PC-3 (cell line): ENCODE measurements around the gene GMDS. TPM values are rescaled to one million over a fixed set of nuclear protein-coding genes. Genes with fewer than 3 reads are reported as not detected.

Experiments
- ATAC-seq: fragments of 200-7000 bp; cut with Tn5 transposase; 2 replicates; pipeline ENCODE4 v1.9.1; 2020; ENCODE audit warnings: mild to moderate bottlenecking, moderate library complexity
- BruUV-seq: library from RNA; stranded (reverse); fragments of 400-500 nt; replicated peaks from 2 replicates; lab custom pipeline; 2021; lab: Mats Ljungman, UMichigan
- CTCF ChIA-PET: fragments of 300-600 bp; sonication (Branson Sonifier 250); formaldehyde crosslinking; loops from one replicate; lab custom pipeline; 2022; ENCODE audit warnings: antibody characterized with exemption; lab: Charles Lee
- POLR2A ChIA-PET: fragments of 300-600 bp; sonication (Branson Sonifier 250); formaldehyde crosslinking; loops from one replicate; lab custom pipeline; 2022; ENCODE audit warnings: antibody characterized with exemption; ENCODE audit not compliant: unreplicated experiment; lab: Charles Lee
- DNase-seq: peaks from one replicate; pipeline ENCODE4 v3.0.0-alpha.2; 2015
- H2AFZ ChIP-seq: fragments of 300-600 bp; sonication (generic); 2 replicates; pipeline ENCODE4 v1.6.0; 2016; ENCODE audit warnings: antibody characterized with exemption, low read length
- H3F3A ChIP-seq: fragments of 300-600 bp; sonication (generic); one replicate; pipeline ENCODE4 v1.6.0; 2017; ENCODE audit warnings: antibody characterized with exemption, low read length, control low read depth, mild to moderate bottlenecking; ENCODE audit not compliant: unreplicated experiment
- H3K27ac ChIP-seq: fragments of 300-600 bp; sonication (generic); 2 replicates; pipeline ENCODE4 v1.5.1; 2016; ENCODE audit warnings: mild to moderate bottlenecking, low read length
- H3K27me3 ChIP-seq: fragments of 300-600 bp; sonication (generic); 2 replicates; pipeline ENCODE4 v1.6.1; 2016; ENCODE audit warnings: low read length, mixed read lengths
- H3K36me3 ChIP-seq: fragments of 300-600 bp; sonication (generic); 2 replicates; pipeline ENCODE4 v1.6.1; 2016; ENCODE audit warnings: low read depth, mixed run types, low read length, mixed read lengths
- H3K4me1 ChIP-seq: fragments of 300-600 bp; sonication (generic); 2 replicates; pipeline ENCODE4 v1.5.1; 2016; ENCODE audit warnings: low read length; ENCODE audit not compliant: insufficient read depth
- H3K4me2 ChIP-seq: fragments of 300-600 bp; sonication (generic); 2 replicates; pipeline ENCODE4 v1.6.0; 2016; ENCODE audit warnings: low read length
- H3K4me3 ChIP-seq: fragments of 300-600 bp; sonication (generic); 2 replicates; pipeline ENCODE4 v1.5.1; 2016; ENCODE audit warnings: mild to moderate bottlenecking, low read length, mixed read lengths
- H3K79me2 ChIP-seq: fragments of 300-600 bp; sonication (generic); 2 replicates; pipeline ENCODE4 v1.6.1; 2017; ENCODE audit warnings: low read length, mixed read lengths
- H3K9ac ChIP-seq: fragments of 300-600 bp; sonication (generic); 2 replicates; pipeline ENCODE4 v1.6.0; 2016; ENCODE audit warnings: mild to moderate bottlenecking, low read length
- H3K9me2 ChIP-seq: fragments of 300-600 bp; sonication (generic); replicated peaks from 2 replicates; pipeline ENCODE4 v1.6.1; 2016; ENCODE audit warnings: mixed run types, low read length, mixed read lengths
- H3K9me3 ChIP-seq: fragments of 300-600 bp; sonication (generic); 2 replicates; pipeline ENCODE4 v1.6.1; 2016; ENCODE audit warnings: low read length, mixed read lengths
- H4K20me1 ChIP-seq: fragments of 300-600 bp; sonication (generic); 2 replicates; pipeline ENCODE4 v1.6.1; 2016; ENCODE audit warnings: low read length, mixed read lengths
- EZH2 ChIP-seq: fragments of 300-600 bp; sonication (generic); IDR thresholded peaks from one replicate; pipeline ENCODE4 v1.6.1; 2017; ENCODE audit warnings: antibody characterized with exemption, mild to moderate bottlenecking, low read length; ENCODE audit not compliant: unreplicated experiment
- EZH2phosphoT487 ChIP-seq: fragments of 300-600 bp; sonication (generic); IDR thresholded peaks from 2 replicates; pipeline ENCODE4 v1.6.1; 2018; ENCODE audit warnings: mild to moderate bottlenecking, antibody characterized with exemption, low read length, borderline replicate concordance
- intact Hi-C: fragments of 100-400 bp; cut with micrococcal nuclease; formaldehyde crosslinking; loops from 2 replicates; pipeline ENCODE4 v1.9.0; 2023
- total RNA-seq: library from RNA; depleted of rRNA; stranded (reverse); fragments of >200 nt; gene quantifications from 2 replicates; pipeline ENCODE4 v1.2.3, GENCODE V29; 2014
- TF ChIP-seq, protein P1 (sequence below): fragments of 300-600 bp; sonication (generic); conservative IDR thresholded peaks from 2 replicates; pipeline ENCODE4 v1.5.1; 2017; ENCODE audit warnings: antibody characterized with exemption, low read depth, mild to moderate bottlenecking, low read length

GMDS gene
- total RNA-seq, 1 experiment from 2014 or later, result 18.3 TPM

DNA sequence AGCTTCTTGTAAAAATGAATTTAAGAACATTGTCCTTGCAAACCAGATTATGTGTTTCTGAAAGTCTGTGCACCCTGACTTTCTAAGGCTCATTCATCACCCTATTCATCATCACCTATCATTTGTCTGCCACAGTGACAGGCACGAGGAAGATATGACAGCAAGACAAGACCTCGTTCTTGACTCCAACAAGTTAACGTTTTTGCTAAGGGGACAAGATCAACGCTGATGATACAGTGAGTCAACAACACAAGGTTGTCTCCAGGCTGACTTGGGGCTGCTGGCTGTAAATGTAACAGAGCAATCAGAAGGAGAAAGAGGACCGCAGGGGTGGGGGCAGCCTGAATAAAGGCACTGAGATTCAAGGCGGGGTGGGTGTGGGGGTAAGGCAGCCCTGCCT is 541.5 kb downstream of the GMDS start:
- ATAC-seq, result no peak
- no TSS peak for BruUV-seq
- no peaks in the 10 kb centered on the region for H3K4me1 ChIP-seq

DNA sequence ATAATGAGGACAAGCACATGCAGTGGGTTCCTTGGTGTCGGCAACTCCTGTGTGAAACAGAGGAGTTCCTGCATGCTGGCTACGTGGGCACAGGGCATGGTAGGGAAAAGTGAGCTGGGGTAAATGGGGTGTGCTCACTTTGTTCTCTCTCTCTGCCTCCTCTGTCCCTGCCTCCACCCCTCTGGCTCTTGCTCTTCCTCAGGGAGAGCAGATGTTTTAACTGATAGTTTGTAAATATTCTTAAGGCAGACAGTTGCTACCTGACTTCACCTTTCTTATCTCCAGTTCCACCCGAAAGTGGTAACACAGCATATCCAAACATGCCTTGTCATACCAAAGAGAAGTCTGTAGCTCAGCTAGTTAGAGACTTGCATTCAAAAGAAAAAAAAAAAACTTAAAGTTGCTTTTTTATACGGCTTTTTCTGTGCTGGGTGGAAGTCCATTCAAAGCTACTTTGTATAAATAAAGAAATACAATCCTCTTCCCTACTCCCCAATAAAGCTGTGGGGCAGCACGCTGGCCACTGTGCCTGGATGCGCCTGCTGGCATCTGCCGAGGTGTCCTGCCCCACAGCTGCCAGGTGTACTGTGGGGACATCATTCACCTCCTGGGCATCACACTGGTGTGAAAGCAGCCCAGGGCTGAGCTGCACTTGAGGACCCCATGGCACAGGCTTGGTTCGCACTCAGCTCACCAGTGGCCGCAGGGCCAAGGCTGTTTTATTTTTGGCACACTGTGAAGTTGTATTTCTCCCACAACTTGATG is 542.1 kb downstream of the GMDS start:
- CTCF ChIA-PET, result no interaction called here
- no peaks in the 10 kb centered on the region for H3K27me3 ChIP-seq
- no TSS peak for BruUV-seq
- ATAC-seq (no peak), DNase-seq (no peak)
- intact Hi-C loops, result no loop called here
- H3K4me2 ChIP-seq, result no peak overlapping the region
- H3K9ac ChIP-seq, result no peak overlapping the region
- POLR2A ChIA-PET, result no interaction called here
- no peak overlapping the region for H2AFZ ChIP-seq
- no peaks in the 10 kb centered on the region for H3F3A ChIP-seq
- no peaks in the 10 kb centered on the region for H3K79me2 ChIP-seq
- H3K36me3 ChIP-seq, result no peaks in the 10 kb centered on the region
- H4K20me1 ChIP-seq, result no peaks in the 10 kb centered on the region
- no peak for TF ChIP-seq EZH2
- no peak for TF ChIP-seq EZH2phosphoT487
- TF ChIP-seq, protein P1, sequence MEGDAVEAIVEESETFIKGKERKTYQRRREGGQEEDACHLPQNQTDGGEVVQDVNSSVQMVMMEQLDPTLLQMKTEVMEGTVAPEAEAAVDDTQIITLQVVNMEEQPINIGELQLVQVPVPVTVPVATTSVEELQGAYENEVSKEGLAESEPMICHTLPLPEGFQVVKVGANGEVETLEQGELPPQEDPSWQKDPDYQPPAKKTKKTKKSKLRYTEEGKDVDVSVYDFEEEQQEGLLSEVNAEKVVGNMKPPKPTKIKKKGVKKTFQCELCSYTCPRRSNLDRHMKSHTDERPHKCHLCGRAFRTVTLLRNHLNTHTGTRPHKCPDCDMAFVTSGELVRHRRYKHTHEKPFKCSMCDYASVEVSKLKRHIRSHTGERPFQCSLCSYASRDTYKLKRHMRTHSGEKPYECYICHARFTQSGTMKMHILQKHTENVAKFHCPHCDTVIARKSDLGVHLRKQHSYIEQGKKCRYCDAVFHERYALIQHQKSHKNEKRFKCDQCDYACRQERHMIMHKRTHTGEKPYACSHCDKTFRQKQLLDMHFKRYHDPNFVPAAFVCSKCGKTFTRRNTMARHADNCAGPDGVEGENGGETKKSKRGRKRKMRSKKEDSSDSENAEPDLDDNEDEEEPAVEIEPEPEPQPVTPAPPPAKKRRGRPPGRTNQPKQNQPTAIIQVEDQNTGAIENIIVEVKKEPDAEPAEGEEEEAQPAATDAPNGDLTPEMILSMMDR, result no peak
- H3K4me3 ChIP-seq, result no peak overlapping the region
- H3K9me3 ChIP-seq, result no peaks in the 10 kb centered on the region
- no peaks in the 10 kb centered on the region for H3K4me1 ChIP-seq
- no peak overlapping the region for H3K27ac ChIP-seq
- H3K9me2 ChIP-seq, result no peaks in the 10 kb centered on the region

More for the DNA sequence above, 541.5 kb downstream of the GMDS start:
- no peak for DNase-seq
- H3K4me2 ChIP-seq, result no peak overlapping the region
- no peaks in the 10 kb centered on the region for H3K36me3 ChIP-seq
- no peaks in the 10 kb centered on the region for H3K27me3 ChIP-seq
- H4K20me1 ChIP-seq, result no peaks in the 10 kb centered on the region
- H3K4me3 ChIP-seq, result no peak overlapping the region
- CTCF ChIA-PET, result no interaction called here
- intact Hi-C loops, result no loop called here
- POLR2A ChIA-PET, result no interaction called here
- H3K79me2 ChIP-seq, result no peaks in the 10 kb centered on the region
- H3K9ac ChIP-seq, result no peak overlapping the region
- H2AFZ ChIP-seq, result no peak overlapping the region
- no peaks in the 10 kb centered on the region for H3K9me3 ChIP-seq
- no peak overlapping the region for H3K27ac ChIP-seq
- H3K9me2 ChIP-seq, result no peaks in the 10 kb centered on the region
- TF ChIP-seq, protein P1, result no peak
- TF ChIP-seq EZH2phosphoT487 (no peak), EZH2 (no peak)
- no peaks in the 10 kb centered on the region for H3F3A ChIP-seq

- TF ChIP-seq, protein P1, result no peak
- DNase-seq, result no peak
- Histone ChIP-seq H2AFZ (no peak overlapping the region), H4K20me1 (no peaks in the 10 kb centered on the region), H3K9ac (no peak overlapping the region), H3K9me2 (no peaks in the 10 kb centered on the region), H3K36me3 (no peaks in the 10 kb centered on the region), H3K79me2 (no peaks in the 10 kb centered on the region), H3F3A (no peaks in the 10 kb centered on the region), H3K4me2 (no peak overlapping the region), H3K27me3 (no peaks in the 10 kb centered on the region), H3K27ac (no peak overlapping the region), H3K4me3 (no peak overlapping the region), H3K9me3 (no peaks in the 10 kb centered on the region), H3K4me1 (no peaks in the 10 kb centered on the region)
- intact Hi-C loops, result no loop called here
- ChIA-PET POLR2A (no interaction called here), CTCF (no interaction called here)
- no peak for ATAC-seq
- BruUV-seq, result no TSS peak
Measured at GRCh38 chr6:1702580-1703051, 542.8 kb downstream of the GMDS start.
